SH-SY5Y (cell line): ENCODE measurements around the gene EIF3A.

Source experiments
- GATA2 ChIP-seq: IDR thresholded peaks from 2 replicates; pipeline ENCODE4 v1.6.1; 2011; ENCODE audit warnings: mild to moderate bottlenecking, low read depth, low read length
- GATA3 ChIP-seq: IDR thresholded peaks from 2 replicates; pipeline ENCODE4 v1.6.1; 2011; ENCODE audit warnings: low read depth, mild to moderate bottlenecking, low read length, moderate library complexity

The EIF3A gene

GRCh38 chr10:119078422-119079179 lies 2.0 kb downstream of the EIF3A start:
- TF ChIP-seq GATA3 = no peak
- no peak for TF ChIP-seq GATA2

GRCh38 chr10:119073584-119073983 lies 7.0 kb downstream of the EIF3A start:
- TF ChIP-seq GATA2 = no peak
- TF ChIP-seq GATA3 = no peak

- TF ChIP-seq GATA3 (no peak), GATA2 (no peak)
Observed at GRCh38 chr10:119070395-119071165, 10.0 kb downstream of the EIF3A start.

GRCh38 chr10:119061926-119062325 lies 18.7 kb downstream of the EIF3A start:
- TF ChIP-seq GATA2 = no peak
- no peak for TF ChIP-seq GATA3

- no peak for TF ChIP-seq GATA3
- TF ChIP-seq GATA2 = no peak
Observed at GRCh38 chr10:119061352-119061751, 19.3 kb downstream of the EIF3A start.

- no peak for TF ChIP-seq GATA3
- no peak for TF ChIP-seq GATA2
Observed at GRCh38 chr10:119060107-119060506, 20.5 kb downstream of the EIF3A start.

- TF ChIP-seq GATA3 (no peak), GATA2 (no peak)
Observed at GRCh38 chr10:119059557-119059956, 21.1 kb downstream of the EIF3A start.

- no peak for TF ChIP-seq GATA2
- no peak for TF ChIP-seq GATA3
Observed at GRCh38 chr10:119058010-119058409, 22.6 kb downstream of the EIF3A start.

- TF ChIP-seq GATA3 (no peak), GATA2 (no peak)
Observed at GRCh38 chr10:119055472-119055871, 25.1 kb downstream of the EIF3A start.

GRCh38 chr10:119051775-119052174 lies 28.8 kb downstream of the EIF3A start:
- no peak for TF ChIP-seq GATA2
- no peak for TF ChIP-seq GATA3

- no peak for TF ChIP-seq GATA2
- no peak for TF ChIP-seq GATA3
Observed at GRCh38 chr10:119049777-119050176, 30.8 kb downstream of the EIF3A start.

GRCh38 chr10:119049361-119049760 lies 31.3 kb downstream of the EIF3A start:
- TF ChIP-seq GATA2 = no peak
- TF ChIP-seq GATA3 = no peak

GRCh38 chr10:119045561-119045960 lies 35.1 kb downstream of the EIF3A start:
- TF ChIP-seq GATA3 = no peak
- no peak for TF ChIP-seq GATA2

- TF ChIP-seq GATA3 (no peak), GATA2 (no peak)
Observed at GRCh38 chr10:119042169-119042568, 38.4 kb downstream of the EIF3A start.

GRCh38 chr10:119041326-119041725 lies 39.3 kb downstream of the EIF3A start:
- no peak for TF ChIP-seq GATA2
- TF ChIP-seq GATA3 = no peak

- TF ChIP-seq GATA3 (no peak), GATA2 (no peak)
Observed at GRCh38 chr10:119039161-119039560, 41.5 kb downstream of the EIF3A start.
